Heart left ventricle (tissue), 16 donors: ENCODE results near the gene METTL4. TPM values are rescaled to one million over a fixed set of nuclear protein-coding genes. Genes with fewer than 3 reads are reported as not detected.

ENCODE experiments used
- ATAC-seq, 4 donors: fragments of 200-7000 bp; cut with Tn5 transposase; one replicate each; pipeline ENCODE4 v1.9.1; 2020 to 2022; ENCODE audit warnings: moderate library complexity in 4 of 4, mild to moderate bottlenecking in 3 of 4, moderate number of reproducible peaks in 1 of 4
- DNase-seq, 5 donors: peaks; one replicate each; pipeline ENCODE4 v3.0.0-alpha.2; 2020
- H3K27ac ChIP-seq, 12 donors: fragments of 200-600 bp; sonication (generic) in 4 of 12; one replicate each; pipeline versions ENCODE4 v1.5.0 to v1.8.0; 2016 to 2022; ENCODE audit warnings: mild to moderate bottlenecking in 2 of 12
- H3K27me3 ChIP-seq, 9 donors: fragments of 200-600 bp; sonication (generic) in 2 of 9; one replicate each; pipeline versions ENCODE4 v1.5.1 to v1.8.0; 2016 to 2022; ENCODE audit warnings: mild to moderate bottlenecking in 3 of 9
- H3K36me3 ChIP-seq, 9 donors: fragments of 200-600 bp; sonication (generic) in 2 of 9; one replicate each; pipeline versions ENCODE4 v1.5.0 to v1.8.0; 2018 to 2022; ENCODE audit warnings: mild to moderate bottlenecking in 2 of 9
- H3K4me1 ChIP-seq, 12 donors: fragments of 200-600 bp; sonication (generic) in 4 of 12; one replicate each; pipeline versions ENCODE4 v1.5.0 to v1.8.0; 2016 to 2022; ENCODE audit warnings: mild to moderate bottlenecking in 3 of 12
- H3K4me3 ChIP-seq, 12 donors: fragments of 200-600 bp; sonication (generic) in 4 of 12; one replicate each; pipeline versions ENCODE4 v1.5.0 to v1.8.0; 2017 to 2022; ENCODE audit warnings: mild to moderate bottlenecking in 9 of 12, moderate library complexity in 4 of 12
- H3K9me3 ChIP-seq, 12 donors: fragments of 200-600 bp; sonication (generic) in 4 of 12; one replicate each; pipeline versions ENCODE4 v1.5.0 to v1.8.0; 2016 to 2022; ENCODE audit warnings: mild to moderate bottlenecking in 1 of 12
- POLR2A ChIP-seq, 2 donors: fragments of 450-650 bp; IDR thresholded peaks; one replicate each; pipeline ENCODE4 v1.6.1; 2017; ENCODE audit warnings: antibody characterized with exemption in 2 of 2, mild to moderate bottlenecking in 2 of 2, moderate library complexity in 2 of 2
- WGBS, 4 donors: extraction: QIAGEN DNeasy Blood & Tissue Kit in 2 of 4; methylation state at CpG; one replicate each; pipeline versions ENCODE4 v1.1.5 to v1.1.7; 2013 to 2018; 5-methylcytosine and 5-hydroxymethylcytosine counted together
- intact Hi-C, 10 donors: fragments of 100-400 bp; cut with DNase I; formaldehyde crosslinking; loops; one replicate each; pipeline versions ENCODE4 v1.11.1 to v1.14.2; 2022
- polyA plus RNA-seq, 2 donors: library from polyadenylated mRNA; stranded (reverse); fragments of 200-250 nt; gene quantifications; one replicate each; pipeline ENCODE4 v1.2.3, GENCODE V29; 2013
- total RNA-seq, 9 donors: library from RNA; depleted of rRNA in 2 of 9; stranded (reverse); fragments of >200 nt in 2 of 9; fragmentation: NEBNext Ultra II Directional in 3 of 9; extraction: Animal tissue kit (Norgen Biotek cat#: 25700) in 3 of 9; gene quantifications; one replicate each; pipeline versions ENCODE4 v1.1.0 to v1.2.4, GENCODE V29; 2016 to 2023
- TF ChIP-seq, protein P1 (sequence below), 12 donors: fragments of 200-600 bp; sonication (generic) in 4 of 12; IDR thresholded peaks; one replicate each; pipeline versions ENCODE4 v1.5.0 to v1.8.0; 2018 to 2022; ENCODE audit warnings: antibody characterized with exemption in 12 of 12, mild to moderate bottlenecking in 5 of 12
- donor health status: ischemic (EF 13 %, LVEDD 7.1; RV severe dilation, severe dysfunction).
- donor health status: healthy with polysubstance abuse.
- donor health status: DM: no; HTN: yes; CAD: no.
- donor health status: DM: no; HTN: no; CAD: no.
- donor health status: ischemic (EF 25% LVEDD 6.9; RV normal size, moderate dysfunction).
- donor health status: ischemic (EF 25% LVEDD 5.7; RV mildly dilated, moderate dysfunction).
- donor health status: healthy.
- donor health status: DM: yes; HTN: yes; CAD: no.
- donor health status: ischemic (EF 35%, LVEDD 5.7; RV mildly dilated, moderate dysfunction).
- donor health status: nonischemic (EF 11% LVEDD 7.7; RV severe dilation, severe dysfunction).
- donor health status: DM: yes; HTN: yes; CAD: no.
- donor health status: PGD.
- donor health status: ischemic (EF 29% LVEDD 5.4; RV normal size, mild dysfunction).
- donor health status: nonischemic (EF 23%, LVEDD 6.1; RV moderate dilation, normal function).

Gene METTL4
- total and polyA plus RNA-seq, 11 donors, result 3.1 to 10.3 (median 5.8) TPM

DNA sequence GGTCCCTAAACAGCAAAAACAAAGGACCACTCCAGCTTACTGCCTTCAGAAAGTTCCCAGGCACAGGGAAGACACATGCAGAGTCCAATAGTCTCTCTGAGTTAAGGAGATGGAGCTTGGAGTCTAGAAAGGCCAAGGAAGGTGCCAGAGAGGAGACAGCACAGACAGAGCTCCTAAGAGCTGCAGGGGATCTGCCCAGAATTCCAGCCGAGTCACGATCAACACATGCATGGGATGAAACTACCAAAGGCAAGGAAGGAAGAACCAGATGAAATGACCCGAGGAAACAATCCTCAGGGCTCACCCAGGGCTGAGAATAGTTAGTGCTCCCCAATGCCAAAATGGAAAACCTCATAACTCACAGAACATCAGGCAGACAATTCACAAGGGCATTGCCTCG is 15.4 kb downstream of the METTL4 start:
- TF ChIP-seq, protein P1, sequence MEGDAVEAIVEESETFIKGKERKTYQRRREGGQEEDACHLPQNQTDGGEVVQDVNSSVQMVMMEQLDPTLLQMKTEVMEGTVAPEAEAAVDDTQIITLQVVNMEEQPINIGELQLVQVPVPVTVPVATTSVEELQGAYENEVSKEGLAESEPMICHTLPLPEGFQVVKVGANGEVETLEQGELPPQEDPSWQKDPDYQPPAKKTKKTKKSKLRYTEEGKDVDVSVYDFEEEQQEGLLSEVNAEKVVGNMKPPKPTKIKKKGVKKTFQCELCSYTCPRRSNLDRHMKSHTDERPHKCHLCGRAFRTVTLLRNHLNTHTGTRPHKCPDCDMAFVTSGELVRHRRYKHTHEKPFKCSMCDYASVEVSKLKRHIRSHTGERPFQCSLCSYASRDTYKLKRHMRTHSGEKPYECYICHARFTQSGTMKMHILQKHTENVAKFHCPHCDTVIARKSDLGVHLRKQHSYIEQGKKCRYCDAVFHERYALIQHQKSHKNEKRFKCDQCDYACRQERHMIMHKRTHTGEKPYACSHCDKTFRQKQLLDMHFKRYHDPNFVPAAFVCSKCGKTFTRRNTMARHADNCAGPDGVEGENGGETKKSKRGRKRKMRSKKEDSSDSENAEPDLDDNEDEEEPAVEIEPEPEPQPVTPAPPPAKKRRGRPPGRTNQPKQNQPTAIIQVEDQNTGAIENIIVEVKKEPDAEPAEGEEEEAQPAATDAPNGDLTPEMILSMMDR (IDR thresholded peaks at IDR 0.05), result no peak
- TF ChIP-seq POLR2A (IDR thresholded peaks at IDR 0.05), result no peak
- ATAC-seq (no peak), DNase-seq (no peak)
- WGBS, 4 donors, result 56 to 79% (median 66%) methylated on average over 4 of the region's 4 CpGs
- Histone ChIP-seq H3K4me3 (no peak overlapping the region), H3K4me1 (no peaks in the 10 kb centered on the region), H3K36me3 (peaks cover 0 to 44% (median 36%) of the 10 kb centered on the region in 9 donors), H3K27ac (no peak overlapping the region), H3K9me3 (no peaks in the 10 kb centered on the region), H3K27me3 (no peaks in the 10 kb centered on the region)
- intact Hi-C loops, result no loop called here

DNA sequence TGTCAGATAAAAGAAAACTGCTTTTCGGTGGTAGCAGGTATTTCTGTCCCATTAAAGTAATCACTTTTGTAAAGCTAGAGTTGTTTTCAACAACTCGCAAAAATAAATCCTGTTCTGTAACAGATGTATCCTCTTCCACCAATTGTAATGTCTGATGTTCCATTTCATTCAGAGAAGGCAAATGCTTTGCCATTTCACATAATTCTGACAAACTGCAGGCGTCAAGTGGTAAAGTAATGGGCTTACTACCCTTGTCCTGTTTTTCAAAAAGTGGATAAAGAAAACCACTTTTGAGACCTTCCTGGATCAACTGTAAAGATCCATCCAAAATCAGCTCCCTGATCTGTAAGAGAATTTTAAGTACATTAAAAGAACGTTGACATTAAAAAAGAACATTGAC is 16.6 kb downstream of the METTL4 start:
- 71 to 73% (median 72%) methylated on average over 4 of the region's 4 CpGs for WGBS, 4 donors
- Histone ChIP-seq H3K4me1 (no peaks in the 10 kb centered on the region), H3K4me3 (no peak overlapping the region), H3K27ac (no peak overlapping the region), H3K9me3 (no peaks in the 10 kb centered on the region), H3K27me3 (no peaks in the 10 kb centered on the region), H3K36me3 (peaks cover 0 to 48% (median 31%) of the 10 kb centered on the region in 9 donors)
- ATAC-seq (no peak), DNase-seq (no peak)
- no peak for TF ChIP-seq POLR2A (IDR thresholded peaks at IDR 0.05)
- TF ChIP-seq, protein P1 (IDR thresholded peaks at IDR 0.05), result no peak
- intact Hi-C loops, result no loop called here

DNA sequence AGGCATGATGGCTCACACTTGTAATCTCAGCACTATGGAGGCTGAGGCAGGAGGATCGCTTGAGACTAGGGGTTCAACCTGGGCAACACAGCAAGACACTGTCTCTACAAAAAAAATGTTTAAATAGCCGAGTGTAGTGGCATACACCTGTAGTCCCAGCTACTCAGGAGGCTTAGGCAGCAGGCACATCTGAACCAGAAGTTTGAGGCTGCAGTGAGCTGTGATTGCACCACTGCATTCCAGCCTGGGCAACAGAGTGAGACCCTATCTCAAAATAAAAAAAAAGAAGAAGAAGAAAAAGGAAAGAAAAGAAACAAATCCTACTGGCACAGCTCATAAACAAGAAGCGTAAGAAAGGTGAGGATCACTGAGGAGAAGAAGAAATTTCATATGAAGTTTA is 19.9 kb downstream of the METTL4 start:
- WGBS, 4 donors, result 78 to 96% (median 91%) methylated on average over 3 of the region's 3 CpGs
- ATAC-seq (no peak), DNase-seq (no peak)
- TF ChIP-seq, protein P1 (IDR thresholded peaks at IDR 0.05), result no peak
- TF ChIP-seq POLR2A (IDR thresholded peaks at IDR 0.05), result no peak
- no peaks in the 10 kb centered on the region for H3K9me3 ChIP-seq
- H3K4me1 ChIP-seq, result no peaks in the 10 kb centered on the region
- intact Hi-C loops, result no loop called here
- H3K27me3 ChIP-seq, result no peaks in the 10 kb centered on the region
- H3K27ac ChIP-seq, result no peak overlapping the region
- H3K36me3 ChIP-seq, result peaks cover 0 to 59% (median 40%) of the 10 kb centered on the region in 9 donors
- no peak overlapping the region for H3K4me3 ChIP-seq

DNA sequence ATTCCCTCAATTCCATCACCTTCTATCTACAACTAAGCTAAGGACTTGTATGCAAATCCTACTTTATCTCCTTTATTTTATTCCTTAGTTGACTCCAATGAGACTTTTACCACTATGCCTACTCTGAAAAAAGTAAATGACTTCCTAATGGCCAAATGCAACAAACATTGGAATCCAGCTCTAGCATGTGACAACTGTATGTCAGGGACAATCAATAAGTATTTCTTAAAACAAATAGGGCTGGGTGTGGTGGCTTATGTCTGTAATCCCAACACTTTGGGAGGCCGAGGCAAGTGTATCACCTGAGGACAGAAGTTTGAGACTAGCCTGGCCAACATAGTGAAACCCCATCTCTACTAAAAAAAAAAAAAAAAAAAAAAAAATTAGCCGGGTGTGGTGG is 21.8 kb downstream of the METTL4 start:
- Histone ChIP-seq H3K4me1 (no peaks in the 10 kb centered on the region), H3K36me3 (peaks cover 0 to 69% (median 42%) of the 10 kb centered on the region in 9 donors), H3K9me3 (no peaks in the 10 kb centered on the region), H3K27ac (no peak overlapping the region), H3K4me3 (no peak overlapping the region), H3K27me3 (no peaks in the 10 kb centered on the region)
- TF ChIP-seq, protein P1 (IDR thresholded peaks at IDR 0.05), result no peak
- no peak for TF ChIP-seq POLR2A (IDR thresholded peaks at IDR 0.05)
- DNase-seq (no peak), ATAC-seq (no peak)
- WGBS, 4 donors, result 94 to 98% (median 96%) methylated on average over 2 of the region's 2 CpGs
- intact Hi-C loops, result loop anchor here (5.0 to 10.0 kb wide), 10 partner anchors 212 to 1687 kb away; no protein-coding TSS in a partner anchor
